ENCODE measurements around the gene LAMB1.

Gene LAMB1

DNA sequence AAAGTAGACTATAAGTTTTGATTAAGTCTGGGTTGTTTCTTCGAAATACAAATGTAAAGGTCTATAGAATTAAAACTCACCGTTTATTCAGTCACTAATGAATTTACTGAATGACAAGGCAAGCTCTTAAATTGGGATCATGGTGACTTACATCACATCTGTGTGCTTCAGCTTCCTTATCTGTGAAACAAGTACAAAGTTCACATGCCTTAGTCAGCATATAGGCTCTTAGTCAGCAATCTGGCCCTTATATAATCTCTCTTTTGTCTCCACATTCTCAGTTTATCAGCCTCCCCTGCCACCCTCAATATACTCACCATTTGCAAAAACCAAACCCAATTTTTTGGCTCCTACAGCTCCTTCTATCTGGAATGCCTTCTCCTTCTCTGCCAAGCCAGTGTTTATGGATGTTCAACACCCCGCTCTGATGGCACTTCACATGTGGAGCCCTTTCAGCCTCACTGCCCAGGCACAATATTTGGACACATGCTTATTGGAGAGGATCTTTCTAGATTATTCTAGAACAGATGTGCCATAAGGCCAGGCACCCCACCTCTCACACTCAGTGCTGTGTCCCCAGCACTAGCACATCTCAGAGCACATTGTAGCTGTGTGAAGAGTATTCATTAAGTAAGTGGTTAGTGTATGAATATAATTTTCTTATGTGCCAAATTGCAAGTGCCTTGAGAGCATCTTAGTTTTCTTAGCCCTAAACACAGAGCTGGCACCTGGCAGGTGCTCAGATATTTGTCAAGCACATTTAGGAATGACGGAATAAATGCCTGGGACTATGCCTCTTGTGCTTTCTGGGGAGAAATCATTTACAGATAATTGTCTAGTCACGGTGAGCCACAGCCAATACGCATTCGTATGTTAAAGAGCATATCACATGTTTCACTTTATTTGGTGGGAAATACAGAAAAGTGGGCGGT, 9.8 kb upstream of the LAMB1 start:
- Mint-ChIP-seq H3K27me3 (peaks cover 5% of the 10 kb centered on the region), H3K4me3 (no peak overlapping the region), H3K36me3 (no peaks in the 10 kb centered on the region), H3K27ac (no peak overlapping the region), H3K9me3 (no peaks in the 10 kb centered on the region), H3K4me1 (no peaks in the 10 kb centered on the region)
- CTCF ChIA-PET, result no interaction called here
- no peak for DNase-seq

DNA sequence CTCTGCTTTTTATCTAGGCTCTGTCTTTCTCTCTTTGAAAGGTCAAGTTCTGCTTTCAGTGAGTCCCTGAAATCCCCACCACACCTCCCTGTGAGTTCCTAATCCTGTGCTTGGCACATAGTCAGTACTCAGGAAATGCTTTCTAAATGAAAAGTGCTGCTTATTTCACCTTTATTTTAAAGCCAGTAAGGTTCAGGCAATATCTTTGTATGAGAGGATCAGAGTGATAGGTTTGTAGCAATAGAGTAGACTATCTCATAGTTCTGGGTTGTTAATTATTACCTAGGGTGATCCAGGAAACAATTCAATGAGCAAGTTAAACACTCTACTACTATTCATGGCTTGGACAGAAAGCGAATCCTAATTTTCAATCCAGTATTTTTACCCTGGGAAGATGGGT, 7.4 kb upstream of the LAMB1 start:
- H3K9me3 Mint-ChIP-seq, result no peaks in the 10 kb centered on the region
- H3K27ac Mint-ChIP-seq, result no peak overlapping the region
- no peak overlapping the region for H3K4me3 Mint-ChIP-seq
- no peak for DNase-seq
- H3K4me1 Mint-ChIP-seq, result no peaks in the 10 kb centered on the region
- CTCF ChIA-PET, result no interaction called here
- no peaks in the 10 kb centered on the region for H3K36me3 Mint-ChIP-seq
- H3K27me3 Mint-ChIP-seq, result peaks cover 21% of the 10 kb centered on the region

DNA sequence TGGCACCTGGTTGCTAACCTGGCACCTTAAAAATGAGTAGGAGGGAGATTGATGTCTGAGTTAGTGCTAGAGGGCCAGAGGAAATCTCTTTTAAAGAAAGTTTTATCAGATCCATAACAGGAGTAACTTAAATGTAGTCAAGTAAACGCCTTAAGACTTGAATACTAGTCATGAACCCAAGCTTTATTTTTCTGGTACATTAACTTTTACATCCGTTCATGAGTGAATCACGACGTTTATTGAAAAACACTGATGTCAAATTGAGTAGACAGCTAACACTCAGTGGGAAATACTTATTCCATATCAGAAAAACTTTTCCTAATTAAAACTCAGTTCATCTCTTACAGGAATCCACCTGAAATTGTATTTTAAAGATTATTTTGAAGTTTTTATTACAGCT, 6.9 kb upstream of the LAMB1 start:
- DNase-seq, result no peak
- CTCF ChIA-PET, result no interaction called here
- no peaks in the 10 kb centered on the region for H3K9me3 Mint-ChIP-seq
- no peaks in the 10 kb centered on the region for H3K4me1 Mint-ChIP-seq
- peaks cover 26% of the 10 kb centered on the region for H3K27me3 Mint-ChIP-seq
- no peaks in the 10 kb centered on the region for H3K36me3 Mint-ChIP-seq
- no peak overlapping the region for H3K27ac Mint-ChIP-seq
- no peak overlapping the region for H3K4me3 Mint-ChIP-seq

DNA sequence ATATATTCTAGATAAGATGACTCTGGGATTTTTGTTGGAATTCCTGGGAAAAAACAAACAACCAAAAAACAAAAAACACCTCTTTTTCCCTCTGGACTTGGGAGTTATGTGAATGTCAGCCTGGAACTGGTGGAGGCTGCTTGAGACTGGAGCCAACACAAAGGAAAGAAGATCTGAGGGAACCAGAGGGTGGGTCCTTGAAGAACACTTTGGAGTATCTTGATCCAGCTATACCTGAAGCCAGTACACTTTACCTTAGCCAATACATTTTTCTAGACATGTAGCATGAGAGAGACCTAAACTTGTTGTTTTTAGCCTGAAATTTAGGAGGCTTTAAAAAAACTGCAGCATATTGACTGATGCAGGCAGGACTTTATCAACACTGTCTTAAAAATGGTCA, 5.9 kb upstream of the LAMB1 start:
- no peaks in the 10 kb centered on the region for H3K9me3 Mint-ChIP-seq
- H3K4me1 Mint-ChIP-seq, result peaks cover 4% of the 10 kb centered on the region

DNA sequence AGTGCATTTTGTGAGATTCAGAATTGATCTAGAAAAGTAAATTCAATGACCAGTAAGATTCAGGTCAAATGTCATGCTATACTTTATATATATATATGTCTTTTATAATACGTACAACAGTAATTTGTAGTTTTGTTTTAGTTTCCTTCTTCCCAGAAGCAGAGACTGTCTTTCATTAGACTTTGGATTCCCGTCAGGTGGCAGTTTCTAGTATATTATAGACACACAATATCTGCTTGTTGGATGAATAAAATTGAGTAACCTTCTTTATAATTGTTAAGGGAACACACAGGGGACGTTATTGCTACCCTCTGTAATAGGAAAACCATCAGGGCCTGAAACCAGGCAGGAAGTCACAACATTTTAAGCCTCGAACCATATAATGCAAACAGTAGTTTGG, 5.3 kb upstream of the LAMB1 start:
- peaks cover 4% of the 10 kb centered on the region for H3K4me1 Mint-ChIP-seq
- CTCF ChIA-PET, result no interaction called here
- no peaks in the 10 kb centered on the region for H3K36me3 Mint-ChIP-seq
- H3K9me3 Mint-ChIP-seq, result no peaks in the 10 kb centered on the region
- no peak for DNase-seq
- H3K27me3 Mint-ChIP-seq, result peaks cover 43% of the 10 kb centered on the region
- no peak overlapping the region for H3K27ac Mint-ChIP-seq
- no peak overlapping the region for H3K4me3 Mint-ChIP-seq

More for the DNA sequence above, 5.9 kb upstream of the LAMB1 start:
- Mint-ChIP-seq H3K4me3 (no peak overlapping the region), H3K27me3 (peaks cover 37% of the 10 kb centered on the region), H3K27ac (no peak overlapping the region), H3K36me3 (no peaks in the 10 kb centered on the region)
- CTCF ChIA-PET, result no interaction called here
- no peak for DNase-seq

DNA sequence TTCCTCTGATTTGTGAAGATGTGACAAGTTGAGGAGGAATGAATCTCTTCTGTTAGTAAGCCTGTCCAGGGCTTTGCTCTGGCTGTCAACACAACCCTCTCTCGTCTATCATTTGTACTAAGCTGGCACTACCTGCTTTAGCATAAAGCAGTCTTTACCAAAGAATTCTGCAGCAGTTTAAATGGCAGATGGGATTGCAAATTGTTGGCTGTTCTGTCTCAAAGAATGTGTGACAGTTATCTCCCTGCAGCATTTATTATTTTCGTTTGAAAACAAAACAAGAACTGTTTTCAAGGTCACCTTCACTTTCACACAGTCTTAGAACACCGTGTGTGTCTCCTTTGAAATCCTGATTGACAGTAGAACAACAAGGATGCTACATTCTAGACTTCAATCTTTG, 4.8 kb upstream of the LAMB1 start:
- Mint-ChIP-seq H3K9me3 (no peaks in the 10 kb centered on the region), H3K27ac (no peak overlapping the region), H3K27me3 (peaks cover 48% of the 10 kb centered on the region), H3K4me1 (peaks cover 6% of the 10 kb centered on the region), H3K4me3 (no peak overlapping the region), H3K36me3 (no peaks in the 10 kb centered on the region)
- DNase-seq, result no peak
- CTCF ChIA-PET, result no interaction called here

DNA sequence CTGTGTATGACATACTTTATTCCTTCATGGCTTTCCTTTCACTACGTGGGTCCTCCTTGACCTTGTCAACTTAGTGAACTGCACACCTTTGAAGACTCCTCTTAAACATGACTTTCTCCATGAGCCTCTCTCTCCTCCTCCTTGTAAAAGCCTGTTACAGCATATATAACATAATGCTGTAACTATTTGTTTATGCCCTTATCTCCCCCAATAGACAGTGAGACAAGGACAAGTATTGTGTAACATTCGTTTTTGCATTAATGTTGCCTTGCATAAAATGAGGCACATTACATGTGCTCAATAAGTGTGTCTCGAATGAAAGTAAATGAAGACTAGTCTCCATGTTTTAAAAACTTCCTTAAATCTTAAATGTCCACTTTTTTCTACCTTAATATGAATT, 4.3 kb upstream of the LAMB1 start:
- Mint-ChIP-seq H3K36me3 (no peaks in the 10 kb centered on the region), H3K27me3 (peaks cover 53% of the 10 kb centered on the region), H3K9me3 (no peaks in the 10 kb centered on the region), H3K4me1 (peaks cover 8% of the 10 kb centered on the region), H3K27ac (no peak overlapping the region), H3K4me3 (no peak overlapping the region)
- CTCF ChIA-PET, result no interaction called here
- no peak for DNase-seq

DNA sequence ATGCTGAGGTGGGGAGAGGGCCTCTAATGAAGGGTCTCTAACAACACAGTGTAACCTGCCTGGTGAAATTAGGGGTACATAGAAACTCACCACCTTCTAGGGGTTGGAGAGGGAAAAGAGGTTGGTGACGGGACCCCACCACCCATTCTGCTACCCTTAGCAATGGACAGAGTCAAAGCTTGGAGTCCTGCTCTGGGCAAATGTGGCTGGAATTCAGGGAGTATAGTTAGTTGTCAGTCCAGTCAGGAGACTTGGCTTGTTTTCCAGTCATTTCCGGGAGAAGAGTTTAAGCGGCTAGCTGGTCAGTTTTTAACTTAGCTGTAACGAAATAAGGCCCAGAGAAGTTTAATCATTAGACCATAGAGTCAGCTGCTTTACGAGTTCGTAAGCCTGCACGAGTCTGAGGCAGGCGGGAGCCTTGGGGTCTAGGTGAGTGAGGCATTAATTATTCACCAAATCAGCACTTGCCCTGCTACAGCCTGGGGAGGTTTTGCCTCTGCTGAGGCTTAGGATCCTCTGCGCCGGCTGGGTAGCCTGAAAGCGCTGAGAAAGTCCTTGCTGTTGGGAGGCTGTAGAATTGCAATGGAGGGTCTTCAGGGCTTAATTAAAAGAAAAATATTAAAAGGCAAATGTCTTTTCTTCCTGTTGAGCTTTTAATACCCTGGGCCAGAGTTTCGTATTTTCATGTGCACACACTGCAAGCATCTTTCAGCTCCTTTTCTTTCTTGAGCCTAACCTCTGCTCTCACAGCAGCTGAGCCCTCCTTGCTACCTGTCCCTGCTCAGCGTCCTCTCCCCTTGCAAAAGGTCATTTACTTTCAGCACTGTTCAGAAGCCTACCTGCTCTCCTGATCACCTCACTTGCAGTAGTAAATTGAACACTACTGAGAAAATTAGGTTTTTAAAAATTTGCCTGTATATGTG, 1.5 kb upstream of the LAMB1 start:
- no peak overlapping the region for H3K27ac Mint-ChIP-seq
- DNase-seq, result no peak
- CTCF ChIA-PET, result no interaction called here
- H3K36me3 Mint-ChIP-seq, result no peaks in the 10 kb centered on the region
- H3K27me3 Mint-ChIP-seq, result peaks cover 76% of the 10 kb centered on the region
- H3K4me3 Mint-ChIP-seq, result no peak overlapping the region
- no peaks in the 10 kb centered on the region for H3K9me3 Mint-ChIP-seq
- H3K4me1 Mint-ChIP-seq, result peaks cover 18% of the 10 kb centered on the region

DNA sequence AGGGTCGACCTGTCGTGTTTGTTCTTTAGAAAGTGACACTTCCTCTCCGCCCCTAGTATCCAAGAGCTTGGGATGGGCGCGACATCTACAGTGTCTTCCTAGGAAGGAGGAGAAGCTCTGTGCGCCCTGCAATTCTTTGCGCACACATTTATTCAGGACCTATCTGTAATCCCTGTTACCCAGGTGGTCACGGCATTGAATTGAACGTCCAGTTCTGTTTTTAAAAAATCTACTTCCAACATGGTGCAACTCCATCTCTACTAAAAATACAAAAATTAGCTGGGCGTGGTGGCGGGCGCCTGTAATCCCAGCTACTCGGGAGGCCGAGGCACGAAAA, 606 bp upstream of the LAMB1 start:
- CTCF ChIA-PET, result interaction anchor here (0.5 kb wide), 1 partner anchor 127 kb away, joined by 3 read pairs; no protein-coding TSS in a partner anchor
- Mint-ChIP-seq H3K36me3 (no peaks in the 10 kb centered on the region), H3K4me1 (peaks cover 18% of the 10 kb centered on the region), H3K27me3 (peaks cover 77% of the 10 kb centered on the region), H3K4me3 (peak overlapping the region; percentile 8), H3K27ac (no peak overlapping the region), H3K9me3 (no peaks in the 10 kb centered on the region)
- no peak for DNase-seq

DNA sequence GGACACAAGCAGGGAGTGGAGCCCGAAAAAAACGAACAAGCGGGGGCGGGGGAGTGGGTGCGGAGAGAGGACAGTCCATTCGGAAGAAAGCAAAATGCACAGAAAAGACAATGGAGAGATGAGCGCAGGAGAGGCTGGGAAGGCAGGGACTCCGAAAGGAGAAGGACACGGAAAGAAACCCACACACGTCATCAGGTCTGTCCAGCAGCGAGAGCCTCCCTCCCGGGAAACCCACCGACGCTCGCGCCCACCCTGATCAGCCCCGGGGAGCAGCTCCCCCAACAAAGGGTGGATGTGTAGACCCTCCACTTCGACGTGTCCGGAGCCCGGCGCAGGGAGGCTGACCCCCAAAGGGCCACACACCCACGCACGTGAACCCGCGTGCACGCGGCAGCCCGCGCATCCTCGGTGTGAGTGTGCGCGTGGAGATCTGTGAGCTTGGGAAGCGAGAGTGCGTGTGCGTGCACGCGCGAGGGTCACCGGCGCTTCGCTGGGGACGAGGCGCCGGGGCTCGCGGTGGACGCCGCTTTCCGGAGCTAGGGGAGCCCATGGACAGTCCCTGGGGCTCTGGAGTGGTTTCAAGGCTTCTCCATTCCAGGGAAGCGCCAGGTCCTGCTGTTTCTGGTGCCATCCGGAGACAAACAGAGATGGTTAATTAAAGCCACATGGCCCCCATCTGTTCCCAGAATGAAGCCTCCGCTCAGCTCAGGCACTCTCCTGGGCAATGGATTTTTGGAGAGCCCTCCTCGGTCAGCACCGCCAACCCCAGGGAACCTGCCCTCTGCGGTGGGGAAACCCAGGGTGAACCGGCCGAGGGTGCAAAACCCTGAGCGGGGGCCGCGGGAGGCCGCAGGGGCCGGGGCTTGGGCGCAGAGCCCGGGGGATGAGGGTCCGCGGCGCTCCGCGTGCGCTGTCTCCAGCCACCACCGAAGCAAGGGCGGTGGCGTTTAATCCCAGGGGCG, 916 bp downstream of the LAMB1 start:
- DNase-seq, result no peak
- Mint-ChIP-seq H3K27ac (no peak overlapping the region), H3K9me3 (no peaks in the 10 kb centered on the region), H3K4me3 (peak overlapping the region; percentile 56), H3K27me3 (peaks cover 83% of the 10 kb centered on the region), H3K36me3 (no peaks in the 10 kb centered on the region), H3K4me1 (peaks cover 18% of the 10 kb centered on the region)
- CTCF ChIA-PET, result no interaction called here

DNA sequence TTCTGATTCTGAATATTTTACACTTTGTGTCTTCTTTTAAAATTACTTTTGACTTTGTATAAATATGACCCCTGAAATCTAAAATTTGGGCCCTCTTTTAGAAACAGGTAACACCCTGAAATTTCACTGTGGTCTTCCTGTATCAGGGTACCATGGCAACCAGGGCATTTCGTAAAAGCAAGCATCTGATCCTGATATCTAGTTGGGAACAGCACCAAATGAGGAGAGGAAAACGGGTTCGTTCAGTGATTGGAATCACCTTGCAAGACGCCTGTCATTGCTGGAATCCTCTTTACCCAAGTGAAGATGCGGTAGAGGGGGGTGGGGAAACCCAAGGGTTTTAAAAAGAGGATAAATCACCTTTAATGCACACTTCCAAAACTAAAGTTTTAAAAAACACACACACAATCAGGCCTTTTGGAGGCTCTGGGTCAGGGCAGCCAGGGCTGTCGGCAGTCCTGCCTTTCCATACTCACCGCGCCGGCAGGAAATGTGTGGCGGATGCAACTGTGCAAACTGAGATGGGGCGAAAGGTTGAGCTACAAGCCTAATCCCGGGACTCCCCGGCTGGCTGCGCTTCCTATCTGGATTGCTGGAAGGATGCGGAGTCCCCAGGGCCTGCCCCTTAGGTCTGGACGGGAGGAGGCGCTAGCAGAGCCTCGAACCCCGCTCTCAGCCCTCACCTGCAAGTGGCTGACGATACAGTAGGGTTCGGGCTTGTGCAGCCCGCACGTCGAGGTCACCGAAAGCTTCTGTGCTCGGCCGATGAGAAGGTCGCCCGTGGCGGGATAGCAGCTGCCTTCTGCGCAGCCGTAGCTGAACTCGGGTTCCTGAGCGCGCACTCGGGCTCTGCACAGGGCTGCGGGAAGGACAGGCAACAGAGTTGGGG, 1.8 kb downstream of the LAMB1 start:
- CTCF ChIA-PET, result no interaction called here
- Mint-ChIP-seq H3K27me3 (peaks cover 75% of the 10 kb centered on the region), H3K9me3 (no peaks in the 10 kb centered on the region), H3K4me3 (peak overlapping the region; percentile 56), H3K36me3 (no peaks in the 10 kb centered on the region), H3K4me1 (peaks cover 18% of the 10 kb centered on the region), H3K27ac (no peak overlapping the region)
- no peak for DNase-seq

DNA sequence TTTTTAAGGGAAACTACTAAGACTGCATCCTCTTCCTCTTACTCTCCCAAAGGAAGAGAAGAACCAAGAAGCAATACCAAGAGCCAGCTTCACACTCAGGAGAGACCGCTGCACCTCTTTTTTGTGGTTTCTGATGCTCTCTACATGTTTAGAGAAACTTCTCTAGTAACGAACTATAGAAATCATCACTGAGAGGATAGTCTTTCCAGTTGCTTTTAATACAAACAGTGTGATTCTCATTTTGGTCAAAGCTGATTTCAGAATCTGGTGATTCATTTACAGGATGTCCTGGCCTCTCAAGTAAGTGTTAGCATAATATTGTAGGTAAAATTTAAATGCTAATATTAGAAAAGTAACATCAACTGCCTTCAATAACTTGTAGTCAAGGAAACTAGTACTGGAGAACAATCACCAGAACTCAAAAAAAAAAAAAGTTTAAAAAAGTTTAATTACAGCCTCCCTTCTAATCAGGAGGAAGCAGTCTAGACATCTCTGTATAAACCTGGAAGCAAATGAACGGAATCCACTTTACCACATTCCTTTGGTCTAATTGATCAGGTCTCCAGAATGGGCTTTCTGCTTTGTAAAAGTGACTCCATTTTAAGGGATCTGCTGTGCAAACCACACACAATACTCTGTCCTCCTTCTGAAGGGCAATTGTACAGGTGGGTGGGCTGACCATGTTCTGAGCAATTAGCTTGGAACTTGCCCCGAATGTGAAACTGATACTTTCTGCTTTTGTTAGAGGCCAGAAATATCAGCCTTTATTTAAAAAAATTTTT, 3.0 kb downstream of the LAMB1 start:
- Mint-ChIP-seq H3K36me3 (no peaks in the 10 kb centered on the region), H3K4me3 (no peak overlapping the region), H3K27me3 (peaks cover 72% of the 10 kb centered on the region), H3K4me1 (peaks cover 18% of the 10 kb centered on the region), H3K9me3 (no peaks in the 10 kb centered on the region), H3K27ac (no peak overlapping the region)
- CTCF ChIA-PET, result no interaction called here
- DNase-seq, result no peak
